ENCODE results near the gene RANBP6.
"Not testable (repeated sequence)": the region's sequence is repeated elsewhere in the genome, so short reads cannot be mapped to it uniquely, and the experiment has no call there.

DNA sequence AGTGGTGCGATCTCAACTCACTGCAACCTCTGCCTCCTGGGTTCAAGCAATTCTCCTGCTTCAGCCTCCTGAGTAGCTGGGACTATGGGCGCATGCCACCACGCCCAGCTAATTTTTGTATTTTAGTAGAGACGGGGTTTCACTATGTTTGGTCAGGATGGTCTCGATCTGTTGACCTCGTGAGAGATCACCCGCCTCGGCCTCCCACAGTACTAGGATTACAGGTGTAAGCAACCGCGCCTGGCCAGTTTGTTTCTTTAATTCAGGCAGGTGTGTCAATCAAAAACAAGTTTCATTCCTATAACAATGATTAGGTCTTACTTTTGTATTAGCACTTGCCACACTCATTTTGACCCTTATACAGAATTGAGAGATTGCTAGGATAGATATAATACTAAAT lies 1.6 kb upstream of the RANBP6 start:
- TF ChIP-seq, protein P1, sequence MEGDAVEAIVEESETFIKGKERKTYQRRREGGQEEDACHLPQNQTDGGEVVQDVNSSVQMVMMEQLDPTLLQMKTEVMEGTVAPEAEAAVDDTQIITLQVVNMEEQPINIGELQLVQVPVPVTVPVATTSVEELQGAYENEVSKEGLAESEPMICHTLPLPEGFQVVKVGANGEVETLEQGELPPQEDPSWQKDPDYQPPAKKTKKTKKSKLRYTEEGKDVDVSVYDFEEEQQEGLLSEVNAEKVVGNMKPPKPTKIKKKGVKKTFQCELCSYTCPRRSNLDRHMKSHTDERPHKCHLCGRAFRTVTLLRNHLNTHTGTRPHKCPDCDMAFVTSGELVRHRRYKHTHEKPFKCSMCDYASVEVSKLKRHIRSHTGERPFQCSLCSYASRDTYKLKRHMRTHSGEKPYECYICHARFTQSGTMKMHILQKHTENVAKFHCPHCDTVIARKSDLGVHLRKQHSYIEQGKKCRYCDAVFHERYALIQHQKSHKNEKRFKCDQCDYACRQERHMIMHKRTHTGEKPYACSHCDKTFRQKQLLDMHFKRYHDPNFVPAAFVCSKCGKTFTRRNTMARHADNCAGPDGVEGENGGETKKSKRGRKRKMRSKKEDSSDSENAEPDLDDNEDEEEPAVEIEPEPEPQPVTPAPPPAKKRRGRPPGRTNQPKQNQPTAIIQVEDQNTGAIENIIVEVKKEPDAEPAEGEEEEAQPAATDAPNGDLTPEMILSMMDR (IDR thresholded peaks at IDR 0.05), result not testable (repeated sequence)
- TF ChIP-seq POLR2A (IDR thresholded peaks at IDR 0.05), result not testable (repeated sequence)

Measured in right lobe of liver (tissue), 4 donors.